ENCODE measurements around the gene DTHD1. TPM values are rescaled to one million over a fixed set of nuclear protein-coding genes. Genes with fewer than 3 reads are reported as not detected.

The DTHD1 gene
- total RNA-seq, 1 donor from 2014 or later: not detected

GRCh38 chr4:36324808-36325207 is 43.4 kb downstream of the DTHD1 start:
- no peaks in the 10 kb centered on the region for H3K9me3 ChIP-seq (replicated peaks)
- H3K27ac ChIP-seq (replicated peaks): no peak overlapping the region
- no peaks in the 10 kb centered on the region for H3K36me3 ChIP-seq
- intact Hi-C loops (cut with micrococcal nuclease): no loop called here
- no peak for TF ChIP-seq CTCF (IDR thresholded peaks at IDR 0.05; ENCODE audit: borderline replicate concordance)
- DNase-seq: no peak
- H3K4me1 ChIP-seq: no peaks in the 10 kb centered on the region
- no peaks in the 10 kb centered on the region for H3K27me3 ChIP-seq (ENCODE audit: low read depth)
- H3K4me3 ChIP-seq: no peak overlapping the region

- intact Hi-C loops (cut with micrococcal nuclease): no loop called here
Measured at GRCh38 chr4:36325499-36325898, 44.1 kb downstream of the DTHD1 start.

DNA sequence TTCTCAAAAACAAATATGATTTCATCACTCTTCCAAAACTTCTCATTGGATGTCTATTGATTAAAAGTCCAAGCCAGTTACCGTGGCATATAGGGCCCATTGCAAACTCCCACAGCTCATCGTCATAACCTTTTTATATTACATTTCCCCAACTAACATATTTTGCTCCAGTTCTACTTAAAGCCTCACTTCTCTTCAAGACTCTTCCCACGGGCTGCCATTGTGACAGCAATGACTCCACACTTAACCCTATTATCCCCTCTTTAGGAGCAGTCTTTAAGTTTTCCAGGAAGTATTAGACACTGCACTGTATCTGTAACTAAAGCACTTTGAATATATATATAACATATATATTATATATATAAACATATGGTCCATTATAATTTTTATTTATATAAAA is 44.5 kb downstream of the DTHD1 start:
- no peaks in the 10 kb centered on the region for H3K4me1 ChIP-seq
- TF ChIP-seq CTCF (IDR thresholded peaks at IDR 0.05; ENCODE audit: borderline replicate concordance): no peak

More at GRCh38 chr4:36325499-36325898, 44.1 kb downstream of the DTHD1 start:
- Histone ChIP-seq H3K9me3 (replicated peaks) (no peaks in the 10 kb centered on the region), H3K4me1 (no peaks in the 10 kb centered on the region), H3K36me3 (no peaks in the 10 kb centered on the region), H3K27me3 (ENCODE audit: low read depth) (no peaks in the 10 kb centered on the region), H3K27ac (replicated peaks) (no peak overlapping the region), H3K4me3 (no peak overlapping the region)
- DNase-seq: no peak
- no peak for TF ChIP-seq CTCF (IDR thresholded peaks at IDR 0.05; ENCODE audit: borderline replicate concordance)

DNA sequence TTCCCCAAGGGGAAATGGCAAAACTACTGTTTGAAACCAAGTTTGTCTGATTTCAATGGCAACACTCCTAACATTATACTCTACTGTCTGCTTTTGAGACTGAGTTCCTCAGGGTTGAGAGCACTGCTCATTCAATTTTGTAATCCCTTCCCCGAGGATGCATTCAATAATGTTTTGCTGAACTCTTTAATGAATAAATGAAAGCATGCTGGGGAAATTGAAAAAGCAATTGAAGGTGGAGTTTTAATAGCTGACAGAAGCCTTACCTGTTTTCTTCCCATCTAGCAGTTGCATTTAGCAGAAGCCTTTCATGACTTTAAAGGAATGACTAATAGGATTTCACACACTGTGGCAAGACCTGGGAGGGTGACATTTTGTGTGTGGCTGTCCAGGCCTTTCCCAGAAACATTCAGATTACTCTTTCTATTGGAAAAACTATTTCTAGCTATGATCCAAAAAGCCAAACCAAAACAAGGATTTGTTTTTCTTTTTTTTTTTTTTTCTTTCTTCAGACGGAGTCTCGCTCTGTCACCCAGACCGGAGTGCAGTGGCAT is 45.1 kb downstream of the DTHD1 start:
- Histone ChIP-seq H3K27me3 (ENCODE audit: low read depth) (no peaks in the 10 kb centered on the region), H3K9me3 (replicated peaks) (no peaks in the 10 kb centered on the region), H3K4me1 (no peaks in the 10 kb centered on the region), H3K36me3 (no peaks in the 10 kb centered on the region), H3K4me3 (no peak overlapping the region), H3K27ac (replicated peaks) (no peak overlapping the region)
- no peak for DNase-seq
- intact Hi-C loops (cut with micrococcal nuclease): no loop called here
- TF ChIP-seq CTCF (IDR thresholded peaks at IDR 0.05; ENCODE audit: borderline replicate concordance): no peak

More for the DNA sequence above, 44.5 kb downstream of the DTHD1 start:
- no peak for DNase-seq
- no peaks in the 10 kb centered on the region for H3K36me3 ChIP-seq
- H3K27ac ChIP-seq (replicated peaks): no peak overlapping the region
- no peaks in the 10 kb centered on the region for H3K27me3 ChIP-seq (ENCODE audit: low read depth)
- intact Hi-C loops (cut with micrococcal nuclease): no loop called here
- no peaks in the 10 kb centered on the region for H3K9me3 ChIP-seq (replicated peaks)
- H3K4me3 ChIP-seq: no peak overlapping the region

DNA sequence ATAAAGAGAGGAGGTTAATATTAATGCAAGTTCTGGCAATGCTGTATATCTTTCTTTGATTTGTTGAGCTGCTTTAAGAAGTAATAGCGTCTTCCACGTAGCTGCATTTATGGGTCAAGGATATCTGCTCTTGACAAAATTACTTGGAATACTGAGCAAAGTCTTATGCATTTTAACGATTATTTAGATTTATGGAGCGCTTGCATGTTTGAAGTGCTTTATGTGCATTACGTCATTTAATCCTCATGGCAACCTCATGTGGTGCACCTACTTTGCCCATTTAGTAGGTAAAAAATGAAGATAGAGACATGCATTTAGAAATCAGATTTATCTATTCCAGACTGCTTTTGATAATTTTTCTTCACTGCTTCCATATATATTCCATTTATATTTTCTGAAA is 46.0 kb downstream of the DTHD1 start:
- no peak for DNase-seq
- Histone ChIP-seq H3K27me3 (ENCODE audit: low read depth) (no peaks in the 10 kb centered on the region), H3K36me3 (no peaks in the 10 kb centered on the region), H3K4me3 (no peak overlapping the region), H3K4me1 (no peaks in the 10 kb centered on the region), H3K27ac (replicated peaks) (no peak overlapping the region), H3K9me3 (replicated peaks) (no peaks in the 10 kb centered on the region)
- TF ChIP-seq CTCF (IDR thresholded peaks at IDR 0.05; ENCODE audit: borderline replicate concordance): no peak
- intact Hi-C loops (cut with micrococcal nuclease): no loop called here
